ENCODE measurements around the gene ADCYAP1.

ADCYAP1 gene

GRCh38 chr18:959854-960253, 55.2 kb downstream of the ADCYAP1 start:
- Mint-ChIP-seq H3K4me3 (no peak overlapping the region), H3K27ac (no peak overlapping the region), H3K9me3 (no peaks in the 10 kb centered on the region), H3K4me1 (peaks cover 4% of the 10 kb centered on the region), H3K36me3 (ENCODE audit: low read depth) (no peaks in the 10 kb centered on the region), H3K27me3 (ENCODE audit: low read depth) (peaks cover 16% of the 10 kb centered on the region)
- no peak for TF ChIP-seq CTCF (IDR thresholded peaks at IDR 0.05; ENCODE audit: unreplicated experiment in 3 of 3)
